ENCODE data around the gene EFCAB6. TPM values are rescaled to one million over a fixed set of nuclear protein-coding genes. Genes with fewer than 3 reads are reported as not detected.

EFCAB6 gene
- total and polyA plus RNA-seq, 10 of the 15 experiments (the other 5 are each of a cell fraction or from before 2014, with no cell fraction given) = 0.05 to 0.42 (median 0.19) TPM

DNA sequence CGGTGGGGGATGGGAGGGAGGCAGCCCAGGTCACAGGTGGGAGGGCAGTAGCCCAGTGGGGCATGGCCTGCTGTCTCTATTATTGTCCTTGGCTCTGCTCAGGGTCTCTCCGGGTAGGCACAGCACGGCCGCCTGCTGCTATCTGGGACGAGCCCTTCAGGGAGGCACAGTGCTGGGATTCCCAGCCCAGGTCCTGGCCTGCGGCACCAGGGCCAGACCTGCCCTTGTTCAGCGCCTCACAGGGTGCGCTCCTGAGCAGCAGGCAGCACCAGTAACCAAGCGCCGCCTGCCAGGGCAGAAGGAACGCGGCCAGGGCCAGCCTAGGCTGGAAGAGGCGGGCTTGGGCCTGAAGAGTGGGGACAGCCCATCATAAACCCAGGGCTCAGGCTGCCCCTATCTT is 249.3 kb downstream of the EFCAB6 start:
- WGBS (ENCODE audit: insufficient coverage, insufficient replicate concordance, low lambda C conversion rate, missing lambda C conversion rate) = 70% methylated on average over 12 of the region's 13 CpGs
- Histone ChIP-seq H3K4me2 (ENCODE audit: control insufficient read depth, insufficient read depth) (no peak overlapping the region), H3K9me3 (replicated peaks; ENCODE audit: control insufficient read depth, insufficient read depth, low read length) (no peaks in the 10 kb centered on the region; the same call in 2 of the 3 replicates), H3K27ac (ENCODE audit: control insufficient read depth, insufficient read depth) (no peak overlapping the region), H3K4me3 (no peak overlapping the region), H2AFZ (ENCODE audit: control insufficient read depth, low read depth, low read length) (no peak overlapping the region), H3K9ac (ENCODE audit: control insufficient read depth, insufficient read depth, low read length) (no peak overlapping the region), H3K79me2 (ENCODE audit: control insufficient read depth, insufficient read depth, low read length) (no peaks in the 10 kb centered on the region), H3K36me3 (ENCODE audit: control insufficient read depth in 2 of 2, insufficient read depth in 2 of 2, low read length in 1 of 2) (no peaks in the 10 kb centered on the region), H4K20me1 (ENCODE audit: control insufficient read depth, insufficient read depth) (no peaks in the 10 kb centered on the region), H3K27me3 (replicated peaks in 1 of 2; ENCODE audit: control insufficient read depth in 2 of 2, insufficient read depth in 2 of 2, low read length in 1 of 2) (no peaks in the 10 kb centered on the region), H3K4me1 (ENCODE audit: control insufficient read depth, insufficient read depth, low read length) (no peaks in the 10 kb centered on the region)
- CTCF ChIA-PET = no interaction called here
- TF ChIP-seq SMARCA5 (IDR thresholded peaks at IDR 0.05) = no peak
- TF ChIP-seq NBN (IDR thresholded peaks at IDR 0.05) = no peak
- TF ChIP-seq POU2F2 (IDR thresholded peaks at IDR 0.05; ENCODE audit: borderline replicate concordance, low read depth, low read length) = no peak
- TF ChIP-seq SREBF2 (IDR thresholded peaks at IDR 0.05; ENCODE audit: low read length) = no peak
- TF ChIP-seq CEBPB (IDR thresholded peaks at IDR 0.05; ENCODE audit: borderline replicate concordance in 1 of 2, low read depth in 2 of 2, low read length in 2 of 2) = no peak
- no peak for TF ChIP-seq MYB (IDR thresholded peaks at IDR 0.05; ENCODE audit: borderline replicate concordance, low read depth, low read length)
- no peak for TF ChIP-seq HCFC1 (IDR thresholded peaks at IDR 0.05; ENCODE audit: low read length)
- no peak for TF ChIP-seq SRF (IDR thresholded peaks at IDR 0.05; ENCODE audit: low read depth in 2 of 2, low read length in 2 of 2)
- TF ChIP-seq NFYA (IDR thresholded peaks at IDR 0.05; ENCODE audit: borderline replicate concordance, low read depth, low read length) = no peak
- TF ChIP-seq, protein P1, sequence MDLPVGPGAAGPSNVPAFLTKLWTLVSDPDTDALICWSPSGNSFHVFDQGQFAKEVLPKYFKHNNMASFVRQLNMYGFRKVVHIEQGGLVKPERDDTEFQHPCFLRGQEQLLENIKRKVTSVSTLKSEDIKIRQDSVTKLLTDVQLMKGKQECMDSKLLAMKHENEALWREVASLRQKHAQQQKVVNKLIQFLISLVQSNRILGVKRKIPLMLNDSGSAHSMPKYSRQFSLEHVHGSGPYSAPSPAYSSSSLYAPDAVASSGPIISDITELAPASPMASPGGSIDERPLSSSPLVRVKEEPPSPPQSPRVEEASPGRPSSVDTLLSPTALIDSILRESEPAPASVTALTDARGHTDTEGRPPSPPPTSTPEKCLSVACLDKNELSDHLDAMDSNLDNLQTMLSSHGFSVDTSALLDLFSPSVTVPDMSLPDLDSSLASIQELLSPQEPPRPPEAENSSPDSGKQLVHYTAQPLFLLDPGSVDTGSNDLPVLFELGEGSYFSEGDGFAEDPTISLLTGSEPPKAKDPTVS (IDR thresholded peaks at IDR 0.05; ENCODE audit: low read depth, low read length) = no peak
- TF ChIP-seq, protein P2, sequence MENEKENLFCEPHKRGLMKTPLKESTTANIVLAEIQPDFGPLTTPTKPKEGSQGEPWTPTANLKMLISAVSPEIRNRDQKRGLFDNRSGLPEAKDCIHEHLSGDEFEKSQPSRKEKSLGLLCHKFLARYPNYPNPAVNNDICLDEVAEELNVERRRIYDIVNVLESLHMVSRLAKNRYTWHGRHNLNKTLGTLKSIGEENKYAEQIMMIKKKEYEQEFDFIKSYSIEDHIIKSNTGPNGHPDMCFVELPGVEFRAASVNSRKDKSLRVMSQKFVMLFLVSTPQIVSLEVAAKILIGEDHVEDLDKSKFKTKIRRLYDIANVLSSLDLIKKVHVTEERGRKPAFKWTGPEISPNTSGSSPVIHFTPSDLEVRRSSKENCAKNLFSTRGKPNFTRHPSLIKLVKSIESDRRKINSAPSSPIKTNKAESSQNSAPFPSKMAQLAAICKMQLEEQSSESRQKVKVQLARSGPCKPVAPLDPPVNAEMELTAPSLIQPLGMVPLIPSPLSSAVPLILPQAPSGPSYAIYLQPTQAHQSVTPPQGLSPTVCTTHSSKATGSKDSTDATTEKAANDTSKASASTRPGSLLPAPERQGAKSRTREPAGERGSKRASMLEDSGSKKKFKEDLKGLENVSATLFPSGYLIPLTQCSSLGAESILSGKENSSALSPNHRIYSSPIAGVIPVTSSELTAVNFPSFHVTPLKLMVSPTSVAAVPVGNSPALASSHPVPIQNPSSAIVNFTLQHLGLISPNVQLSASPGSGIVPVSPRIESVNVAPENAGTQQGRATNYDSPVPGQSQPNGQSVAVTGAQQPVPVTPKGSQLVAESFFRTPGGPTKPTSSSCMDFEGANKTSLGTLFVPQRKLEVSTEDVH (IDR thresholded peaks at IDR 0.05; ENCODE audit: low read depth, partially characterized antibody) = no peak
- TF ChIP-seq SIX5 (IDR thresholded peaks at IDR 0.05; ENCODE audit: low read depth, low read length, severe bottlenecking) = no peak
- SMC1A ChIA-PET (ENCODE audit: uncharacterized antibody, unreplicated experiment) = no interaction called here
- ATAC-seq (no peak), DNase-seq (ENCODE audit: low read depth, low spot score) (no peak), FAIRE-seq (no peak)
- intact Hi-C loops (cut with micrococcal nuclease; ENCODE audit: unreplicated experiment) (no loop called here), in situ Hi-C loops (cut with MboI) (no loop called here)
- RAD21 ChIA-PET (ENCODE audit: unreplicated experiment) = no interaction called here
- POLR2A ChIA-PET = no interaction called here
- no TSS peak for BruUV-seq (replicated peaks)

Data from GM12878 (cell line).